Endodermal cell (in vitro differentiated cells): ENCODE measurements around the gene KCNH8. TPM values are rescaled to one million over a fixed set of nuclear protein-coding genes. Genes with fewer than 3 reads are reported as not detected.

Experiments used
- DNase-seq: peaks from one replicate; pipeline ENCODE4 v3.0.0-alpha.2; 2017
- H3K27ac ChIP-seq: 2 replicates; pipeline ENCODE4 v1.5.1; 2013; ENCODE audit warnings: mild to moderate bottlenecking, low read depth, low read length, moderate library complexity
- H3K27me3 ChIP-seq: 2 replicates; pipeline ENCODE4 v1.6.1; 2013; ENCODE audit warnings: mild to moderate bottlenecking, low read length, moderate library complexity; ENCODE audit not compliant: insufficient read depth, control insufficient read depth, poor library complexity, severe bottlenecking
- H3K36me3 ChIP-seq: 2 replicates; pipeline ENCODE4 v1.7.0; 2013; ENCODE audit warnings: mild to moderate bottlenecking, low read length, moderate library complexity; ENCODE audit not compliant: control insufficient read depth, insufficient read depth
- H3K4me1 ChIP-seq: one replicate; pipeline ENCODE4 v1.7.0; 2013; ENCODE audit warnings: low read length; ENCODE audit not compliant: control insufficient read depth, insufficient read depth
- H3K4me3 ChIP-seq: 2 replicates; pipeline ENCODE4 v1.5.1; 2013; ENCODE audit warnings: mild to moderate bottlenecking, low read length, moderate library complexity
- H3K9ac ChIP-seq: 2 replicates; pipeline ENCODE4 v1.6.1; 2013; ENCODE audit warnings: mild to moderate bottlenecking, low read length, moderate library complexity; ENCODE audit not compliant: poor library complexity, severe bottlenecking; ENCODE audit errors: extremely low read depth
- H3K9me3 ChIP-seq: 2 replicates; pipeline ENCODE4 v1.6.1; 2013; ENCODE audit warnings: mild to moderate bottlenecking, low read length, moderate library complexity; ENCODE audit not compliant: control insufficient read depth
- H3K27ac Mint-ChIP-seq: 2 replicates; pipeline ENCODE4 v1.8.0; 2020; ENCODE audit warnings: mixed read lengths
- H3K27me3 Mint-ChIP-seq: 2 replicates; pipeline ENCODE4 v1.8.0; 2021; ENCODE audit warnings: mild to moderate bottlenecking, mixed read lengths; ENCODE audit not compliant: insufficient read depth
- H3K36me3 Mint-ChIP-seq: 2 replicates; pipeline ENCODE4 v1.8.0; 2020; ENCODE audit warnings: low read depth, mixed read lengths
- H3K4me1 Mint-ChIP-seq: 2 replicates; pipeline ENCODE4 v1.8.0; 2020; ENCODE audit warnings: mixed read lengths
- H3K4me3 Mint-ChIP-seq: 2 replicates; pipeline ENCODE4 v1.8.0; 2020; ENCODE audit warnings: mild to moderate bottlenecking, moderate library complexity, mixed read lengths
- H3K9me3 Mint-ChIP-seq: 2 replicates; pipeline ENCODE4 v1.8.0; 2020; ENCODE audit warnings: mild to moderate bottlenecking, mixed read lengths
- CTCF ChIP-seq: fragments of 200-600 bp; sonication (generic); conservative IDR thresholded peaks from 2 replicates; pipeline ENCODE4 v1.5.0; 2021; ENCODE audit warnings: antibody characterized with exemption, mild to moderate bottlenecking
- WGBS, 2 experiments: methylation state at CpG; one replicate each; pipeline versions ENCODE4 v1.1.5 to v1.1.7; 2013; ENCODE audit warnings: missing lambda C conversion rate in 2 of 2, mixed read lengths in 1 of 2; ENCODE audit not compliant: insufficient coverage in 1 of 2, insufficient read length in 1 of 2; 5-methylcytosine and 5-hydroxymethylcytosine counted together
- total RNA-seq, 2 donors: library from RNA; stranded (reverse); fragmentation: NEBNext Ultra II Directional in 1 of 2; extraction: Animal tissue kit (Norgen Biotek cat#: 25700) in 1 of 2; gene quantifications; 2 replicates in 1 of 2; 3 replicates in 1 of 2; pipeline ENCODE4 v1.2.1, GENCODE V29; 2021

KCNH8 gene
- total RNA-seq, 2 donors from 2014 or later: 12.0 to 15.0 TPM

GRCh38 chr3:19338769-19339168, 190.5 kb downstream of the KCNH8 start:
- TF ChIP-seq CTCF: no peak
- Mint-ChIP-seq H3K9me3 (no peaks in the 10 kb centered on the region), H3K27ac (no peak overlapping the region), H3K36me3 (peaks cover 3% of the 10 kb centered on the region), H3K4me3 (no peak overlapping the region), H3K27me3 (no peaks in the 10 kb centered on the region), H3K4me1 (no peaks in the 10 kb centered on the region)
- no peaks in the 10 kb centered on the region for H3K4me1 ChIP-seq
- H3K4me3 ChIP-seq: no peak overlapping the region
- no peak overlapping the region for H3K9ac ChIP-seq
- no peak overlapping the region for H3K27ac ChIP-seq
- peaks cover 13% of the 10 kb centered on the region for H3K36me3 ChIP-seq
- no peaks in the 10 kb centered on the region for H3K9me3 ChIP-seq
- no peaks in the 10 kb centered on the region for H3K27me3 ChIP-seq
- 88% methylated on average over 1 of the region's 1 CpG; no CpG with 5 or more reads in 1 of the 2 experiments for WGBS, 2 experiments
- no peak for DNase-seq

- Mint-ChIP-seq H3K4me3 (no peak overlapping the region), H3K27me3 (no peaks in the 10 kb centered on the region), H3K4me1 (no peaks in the 10 kb centered on the region), H3K27ac (no peak overlapping the region), H3K36me3 (peaks cover 3% of the 10 kb centered on the region), H3K9me3 (no peaks in the 10 kb centered on the region)
- no peak for TF ChIP-seq CTCF
- Histone ChIP-seq H3K4me1 (no peaks in the 10 kb centered on the region), H3K9me3 (no peaks in the 10 kb centered on the region), H3K4me3 (no peak overlapping the region), H3K9ac (no peak overlapping the region), H3K27ac (no peak overlapping the region), H3K36me3 (peaks cover 32% of the 10 kb centered on the region), H3K27me3 (no peaks in the 10 kb centered on the region)
- 88 to 96% methylated on average over 3 to 5 of the region's 5 CpGs for WGBS, 2 experiments
- no peak for DNase-seq
Observed at GRCh38 chr3:19342389-19342788, 194.1 kb downstream of the KCNH8 start.

GRCh38 chr3:19346759-19347158, 198.4 kb downstream of the KCNH8 start:
- H3K4me1 Mint-ChIP-seq: peaks cover 10% of the 10 kb centered on the region
- Histone ChIP-seq H3K9ac (no peak overlapping the region), H3K9me3 (peaks cover 8% of the 10 kb centered on the region), H3K27ac (no peak overlapping the region), H3K4me1 (no peaks in the 10 kb centered on the region), H3K27me3 (no peaks in the 10 kb centered on the region), H3K4me3 (no peak overlapping the region), H3K36me3 (peaks cover 61% of the 10 kb centered on the region)
- no peak for DNase-seq
- no peaks in the 10 kb centered on the region for H3K27me3 Mint-ChIP-seq
- H3K27ac Mint-ChIP-seq: no peak overlapping the region
- 100% methylated on average over 1 of the region's 1 CpG for WGBS, 2 experiments
- H3K9me3 Mint-ChIP-seq: no peaks in the 10 kb centered on the region
- TF ChIP-seq CTCF: no peak
- H3K4me3 Mint-ChIP-seq: no peak overlapping the region
- H3K36me3 Mint-ChIP-seq: peaks cover 22% of the 10 kb centered on the region
